Measurements from ENCODE around the gene RPL28. TPM values are rescaled to one million over a fixed set of nuclear protein-coding genes. Genes with fewer than 3 reads are reported as not detected.

The RPL28 gene
- total and polyA plus RNA-seq, 2 of the 13 experiments (the other 11 are each of a cell fraction or from before 2014, with no cell fraction given) = 105 to 420 TPM

GRCh38 chr19:55451965-55452748 is 66.4 kb downstream of the RPL28 start:
- no peak overlapping the region for H3K9ac ChIP-seq (ENCODE audit: insufficient read depth, low read depth, low read length)
- FAIRE-seq = no peak
- H3K4me1 ChIP-seq (ENCODE audit: insufficient read depth, low read length) = peaks cover 14% of the 10 kb centered on the region
- intact Hi-C loops (cut with micrococcal nuclease; ENCODE audit: unreplicated experiment) (no loop called here), in situ Hi-C loops (cut with HindIII; ENCODE audit: extremely low pct_ligation_motif_present, low pct_unique_long_range_greater_than_20kb) (no loop called here)
- H3K79me2 ChIP-seq (ENCODE audit: insufficient read depth, low read length) = no peaks in the 10 kb centered on the region
- BruUV-seq (replicated peaks) = no TSS peak
- CTCF ChIA-PET (ENCODE audit: low intra/inter-chr PET ratio, low total read pairs) = no interaction called here
- H3K27me3 ChIP-seq (ENCODE audit: control insufficient read depth in 1 of 2, insufficient read depth in 2 of 2, low read length in 2 of 2) = peaks cover 0 to 18% of the 10 kb centered on the region in 2 experiments; a peak in 4 of 5 replicates
- no peak overlapping the region for H2AFZ ChIP-seq (ENCODE audit: low read length)
- no peak overlapping the region for H3K27ac ChIP-seq (ENCODE audit: extremely low read length, insufficient read depth, low read length)
- H3K36me3 ChIP-seq (replicated peaks in 1 of 2; ENCODE audit: control insufficient read depth in 1 of 2, insufficient read depth in 2 of 2, low read length in 2 of 2) = peaks cover 0 to 11% of the 10 kb centered on the region in 2 experiments; a peak in 3 of 5 replicates
- H3K9me3 ChIP-seq (ENCODE audit: low read length) = no peaks in the 10 kb centered on the region
- H3K4me3 ChIP-seq (replicated peaks in 1 of 3; ENCODE audit: insufficient read depth in 1 of 3, low read depth in 2 of 3, low read length in 3 of 3) = no peak overlapping the region
- H4K20me1 ChIP-seq (ENCODE audit: insufficient read depth, low read length) = peaks cover 10% of the 10 kb centered on the region; the same call in 1 of the 2 replicates
- no peak overlapping the region for H3K4me2 ChIP-seq (ENCODE audit: low read depth, low read length)
- 67% methylated on average over 32 of the region's 57 CpGs for WGBS (ENCODE audit: low lambda C conversion rate)
- DNase-seq (ENCODE audit: low spot score) = no peak
- POLR2A ChIA-PET = interaction anchor here (3.3 kb wide), 1 partner anchor 45 kb away, joined by 11 read pairs; the partner anchor contains the start of gene UBE2S
- ATAC-seq = no peak
- TF ChIP-seq SNRNP70 (IDR thresholded peaks at IDR 0.05; ENCODE audit: low read depth, low read length) = no peak
- TF ChIP-seq GABPB1 (CRISPR knock-in tag; IDR thresholded peaks at IDR 0.05) = no peak
- no peak for TF ChIP-seq NR1H2 (CRISPR knock-in tag; IDR thresholded peaks at IDR 0.05; ENCODE audit: borderline replicate concordance, low read depth)
- TF ChIP-seq NCOR1 (IDR thresholded peaks at IDR 0.05; ENCODE audit: borderline replicate concordance, low read length) = no peak
- no peak for TF ChIP-seq PPARG (CRISPR knock-in tag; conservative IDR thresholded peaks at IDR 0.05)
- peak; percentile 45 for TF ChIP-seq RBM39 (IDR thresholded peaks at IDR 0.05; ENCODE audit: low read depth, low read length, poor library complexity, severe bottlenecking)
- TF ChIP-seq NONO (IDR thresholded peaks at IDR 0.05) = no peak
- no peak for TF ChIP-seq NONO (CRISPR knock-in tag; conservative IDR thresholded peaks at IDR 0.05)
- no peak for TF ChIP-seq ZNF660 (CRISPR knock-in tag; IDR thresholded peaks at IDR 0.05; ENCODE audit: borderline replicate concordance, low read depth)
- no peak for TF ChIP-seq MAFK (conservative IDR thresholded peaks at IDR 0.05 in 1 of 2, IDR thresholded peaks at IDR 0.05 in 1 of 2; ENCODE audit: low read length in 2 of 2)
- no peak for TF ChIP-seq ZNF749 (CRISPR knock-in tag; IDR thresholded peaks at IDR 0.05; ENCODE audit: borderline replicate concordance)
- no peak for TF ChIP-seq ZNF180 (CRISPR knock-in tag; IDR thresholded peaks at IDR 0.05; ENCODE audit: borderline replicate concordance, low read depth)
- no peak for TF ChIP-seq KDM6A (CRISPR knock-in tag; IDR thresholded peaks at IDR 0.05; ENCODE audit: low read depth)
- TF ChIP-seq ZNF383 (CRISPR knock-in tag; IDR thresholded peaks at IDR 0.05; ENCODE audit: borderline replicate concordance) = no peak
- TF ChIP-seq NCOA2 (CRISPR knock-in tag; IDR thresholded peaks at IDR 0.05) = no peak
- no peak for TF ChIP-seq FLYWCH1 (CRISPR knock-in tag; IDR thresholded peaks at IDR 0.05)
- TF ChIP-seq ZNF33A (CRISPR knock-in tag; IDR thresholded peaks at IDR 0.05; ENCODE audit: borderline replicate concordance) = no peak
- no peak for TF ChIP-seq ZNF263 (CRISPR knock-in tag; IDR thresholded peaks at IDR 0.05)
- TF ChIP-seq, protein P1, sequence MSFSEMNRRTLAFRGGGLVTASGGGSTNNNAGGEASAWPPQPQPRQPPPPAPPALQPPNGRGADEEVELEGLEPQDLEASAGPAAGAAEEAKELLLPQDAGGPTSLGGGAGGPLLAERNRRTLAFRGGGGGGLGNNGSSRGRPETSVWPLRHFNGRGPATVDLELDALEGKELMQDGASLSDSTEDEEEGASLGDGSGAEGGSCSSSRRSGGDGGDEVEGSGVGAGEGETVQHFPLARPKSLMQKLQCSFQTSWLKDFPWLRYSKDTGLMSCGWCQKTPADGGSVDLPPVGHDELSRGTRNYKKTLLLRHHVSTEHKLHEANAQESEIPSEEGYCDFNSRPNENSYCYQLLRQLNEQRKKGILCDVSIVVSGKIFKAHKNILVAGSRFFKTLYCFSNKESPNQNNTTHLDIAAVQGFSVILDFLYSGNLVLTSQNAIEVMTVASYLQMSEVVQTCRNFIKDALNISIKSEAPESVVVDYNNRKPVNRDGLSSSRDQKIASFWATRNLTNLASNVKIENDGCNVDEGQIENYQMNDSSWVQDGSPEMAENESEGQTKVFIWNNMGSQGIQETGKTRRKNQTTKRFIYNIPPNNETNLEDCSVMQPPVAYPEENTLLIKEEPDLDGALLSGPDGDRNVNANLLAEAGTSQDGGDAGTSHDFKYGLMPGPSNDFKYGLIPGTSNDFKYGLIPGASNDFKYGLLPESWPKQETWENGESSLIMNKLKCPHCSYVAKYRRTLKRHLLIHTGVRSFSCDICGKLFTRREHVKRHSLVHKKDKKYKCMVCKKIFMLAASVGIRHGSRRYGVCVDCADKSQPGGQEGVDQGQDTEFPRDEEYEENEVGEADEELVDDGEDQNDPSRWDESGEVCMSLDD (CRISPR knock-in tag; IDR thresholded peaks at IDR 0.05; ENCODE audit: borderline replicate concordance) = no peak
- TF ChIP-seq JARID2 (CRISPR knock-in tag; IDR thresholded peaks at IDR 0.05; ENCODE audit: insufficient replicate concordance) = no peak
- TF ChIP-seq POLR2G (IDR thresholded peaks at IDR 0.05; ENCODE audit: low read depth, low read length) = no peak
- TF ChIP-seq JUND (CRISPR knock-in tag; IDR thresholded peaks at IDR 0.05) = no peak
- TF ChIP-seq RBFOX2 (IDR thresholded peaks at IDR 0.05; ENCODE audit: low read depth, low read length) = 0 out of 2 replicates have a peak, but pooled peaks have one; percentile 7
- no peak for TF ChIP-seq ARID2 (CRISPR knock-in tag; IDR thresholded peaks at IDR 0.05; ENCODE audit: borderline replicate concordance)

All from HepG2 (cell line).